ENCODE data around the gene GRIA4. TPM values are rescaled to one million over a fixed set of nuclear protein-coding genes. Genes with fewer than 3 reads are reported as not detected.

GRIA4 gene
- 0.13 TPM for polyA plus RNA-seq (2013, experiment 1 of 2; ENCODE audit: insufficient read length)
- polyA plus RNA-seq (2013, experiment 2 of 2; ENCODE audit: insufficient read length) = 0.12 TPM

DNA sequence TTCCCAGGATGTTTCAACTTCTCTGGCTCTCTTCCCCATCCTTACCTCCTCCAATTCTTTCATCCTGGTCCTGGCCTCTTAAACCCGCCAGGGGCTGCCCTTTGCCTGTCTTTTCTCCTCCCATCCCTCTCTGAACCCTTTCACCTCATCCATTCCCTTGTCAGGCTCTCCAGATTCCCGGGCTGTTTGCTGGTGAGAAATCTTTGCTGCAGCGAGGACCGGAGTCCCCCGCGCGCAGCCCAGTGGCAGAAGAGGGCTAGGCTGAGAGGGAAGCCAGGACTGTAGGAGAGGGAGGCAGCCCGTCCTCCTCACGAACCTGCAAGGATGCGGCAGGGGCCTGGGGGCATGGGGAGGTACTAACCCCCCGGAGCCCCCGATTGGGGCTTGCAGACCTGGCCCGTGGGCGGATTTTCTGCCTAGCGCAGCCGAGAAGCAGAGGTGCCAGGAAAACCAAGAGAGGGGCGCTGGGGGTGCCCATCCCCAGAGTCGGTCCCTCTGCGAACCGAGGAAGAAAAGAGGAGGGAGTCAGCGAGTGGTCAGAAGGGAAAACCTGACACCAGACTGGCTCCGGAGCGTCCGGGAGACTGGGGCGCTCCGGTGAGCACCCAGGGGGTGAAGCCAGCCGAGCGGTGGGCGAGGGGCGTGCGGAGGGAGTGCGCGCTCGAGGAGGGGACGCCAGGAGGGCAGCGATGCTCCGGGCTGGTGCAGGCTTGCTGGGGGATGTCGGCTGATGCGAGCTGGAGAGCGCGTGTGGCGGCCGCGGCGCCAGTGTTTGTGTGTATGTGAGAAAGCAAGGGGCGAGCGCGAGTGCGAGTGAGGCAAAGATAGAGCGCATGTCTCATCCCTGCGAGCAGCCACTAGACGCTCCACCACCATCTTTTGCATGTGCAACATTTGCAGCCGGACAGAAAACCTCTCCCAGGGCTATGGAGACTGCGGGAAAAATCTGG is at the start of gene GRIA4:
Gene GRIA4 (plus strand): TSS at position 242 of the 950 bp plus-strand sequence. CDS start 925 bp downstream, outside the sequence.
- DNase-seq = peak; percentile 67

DNA sequence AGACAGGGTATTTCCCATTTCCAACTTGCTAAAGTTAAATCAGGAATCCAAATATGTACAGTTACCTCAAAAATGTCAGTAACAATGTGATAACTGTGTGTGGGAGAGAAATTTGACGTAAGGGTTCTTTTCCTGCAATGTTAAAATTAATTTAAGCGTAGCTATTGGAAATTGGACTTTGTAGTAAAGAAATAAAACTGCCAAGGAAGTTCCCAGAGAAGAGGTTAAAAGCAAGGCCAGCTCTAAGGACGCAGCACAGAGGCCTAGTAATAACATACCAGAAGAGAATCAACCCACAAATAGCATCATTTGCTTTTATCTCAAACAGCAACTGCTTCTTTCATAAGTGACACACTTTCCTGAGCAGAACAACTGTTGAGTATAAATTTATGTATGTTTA is 36.8 kb upstream of the GRIA4 start:
- DNase-seq = no peak

DNA sequence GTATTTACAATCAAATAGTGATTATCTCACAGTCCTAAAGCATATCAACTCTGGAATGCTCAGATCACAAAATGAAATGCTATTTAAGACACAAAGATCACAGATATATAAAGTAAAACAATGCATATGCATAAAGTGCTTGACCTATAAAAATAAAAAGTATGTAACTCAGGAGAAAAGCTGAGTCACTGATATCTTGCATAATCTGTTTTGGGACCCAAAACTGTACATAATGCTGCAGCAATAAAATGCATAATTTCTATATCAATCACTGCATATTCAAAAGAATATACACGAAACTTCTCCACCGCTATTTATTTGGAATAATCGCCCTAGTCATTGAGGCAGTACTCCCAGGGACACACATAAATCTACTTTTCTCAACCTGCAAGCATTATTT is 34.9 kb upstream of the GRIA4 start:
- no peak for DNase-seq

DNA sequence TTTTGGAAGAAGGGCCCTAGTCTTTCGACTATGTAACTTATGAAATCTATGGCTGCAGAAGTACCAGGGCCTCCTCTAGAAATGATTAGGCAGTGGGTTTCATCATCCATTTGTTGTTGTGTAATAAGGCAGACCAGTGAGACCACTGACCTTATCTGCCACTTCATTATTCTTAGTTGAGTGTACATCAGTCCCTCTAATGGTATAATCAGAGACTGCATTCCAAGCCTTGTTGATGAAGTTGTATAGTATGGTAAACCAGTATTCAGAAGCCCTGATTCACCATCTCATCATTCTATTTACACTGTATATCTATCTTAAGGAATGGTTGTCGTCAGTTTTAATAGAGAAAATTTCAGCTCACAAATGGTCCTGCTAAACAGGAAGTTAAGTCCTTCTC is 32.2 kb upstream of the GRIA4 start:
- DNase-seq = peak; percentile 6

DNA sequence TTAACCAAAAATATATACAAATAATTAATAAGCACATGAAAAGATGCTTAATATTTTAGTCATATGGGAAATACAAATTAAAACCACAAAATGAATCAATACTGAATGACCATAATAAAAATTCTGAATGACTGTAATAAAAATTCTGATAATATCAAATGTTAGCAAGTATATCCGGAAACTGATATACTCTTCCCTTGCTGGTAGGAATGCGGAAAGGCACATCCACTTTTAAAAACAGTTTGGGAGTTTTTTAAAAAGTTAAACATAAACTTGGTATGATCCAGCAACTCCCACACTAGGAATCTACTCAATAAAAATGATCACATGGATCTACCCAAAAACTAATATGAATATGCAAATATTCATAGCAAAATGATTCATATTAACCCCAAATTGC is 30.8 kb upstream of the GRIA4 start:
- no peak for DNase-seq

DNA sequence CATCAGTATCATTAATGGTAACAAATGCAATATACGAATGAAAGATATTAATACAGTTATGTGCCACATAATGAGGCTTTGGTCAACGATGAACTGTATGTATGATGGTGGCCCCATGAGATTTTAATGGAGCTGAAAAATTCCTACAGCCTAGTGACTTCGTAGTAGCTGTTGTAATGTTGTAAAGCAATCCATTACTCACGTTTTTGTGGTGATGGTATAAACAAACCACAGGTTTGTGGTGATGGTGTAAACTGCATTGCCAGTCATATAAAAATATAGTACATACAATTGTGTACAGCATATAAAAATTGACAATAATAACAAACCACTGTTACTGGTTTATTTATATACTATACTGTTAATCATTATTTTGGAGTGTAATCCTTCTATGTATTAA is 27.4 kb upstream of the GRIA4 start:
- DNase-seq = no peak

DNA sequence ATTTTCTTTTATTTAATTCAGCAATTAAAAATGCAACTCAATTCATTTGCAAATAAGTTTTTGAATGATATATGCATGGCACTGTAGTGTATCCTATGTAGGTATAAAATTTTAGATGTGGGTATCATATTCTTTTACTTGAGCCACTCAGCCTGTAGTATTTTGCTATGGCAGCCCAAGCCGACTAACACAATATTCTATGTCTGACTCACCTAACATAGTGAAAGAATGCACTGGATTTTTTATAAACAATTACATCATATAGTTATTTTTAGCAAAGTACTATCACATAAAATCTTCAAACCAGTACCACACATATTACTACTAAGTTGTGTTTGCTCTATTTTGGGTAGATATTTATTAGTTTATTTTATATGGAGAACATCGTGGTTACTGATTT is 21.9 kb upstream of the GRIA4 start:
- peak; percentile 62 for DNase-seq

DNA sequence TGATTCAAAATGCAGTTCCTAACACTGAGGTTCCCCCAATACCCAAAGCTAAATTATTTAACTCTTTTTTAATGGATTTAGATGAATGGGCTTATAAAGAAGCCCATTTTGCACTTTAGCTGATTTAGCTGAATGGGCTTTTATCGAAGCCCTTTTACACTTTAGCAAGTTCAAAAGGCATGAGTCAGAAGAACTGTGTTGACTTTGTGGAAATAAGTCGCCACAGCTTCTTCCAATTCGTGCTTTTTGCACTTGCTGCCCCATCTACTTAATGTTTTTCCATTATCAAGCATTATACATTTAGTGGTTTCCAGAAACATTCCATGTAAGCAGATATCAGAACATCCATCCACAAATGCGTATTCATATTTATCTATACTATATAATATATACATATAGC is 20.5 kb upstream of the GRIA4 start:
- no peak for DNase-seq

DNA sequence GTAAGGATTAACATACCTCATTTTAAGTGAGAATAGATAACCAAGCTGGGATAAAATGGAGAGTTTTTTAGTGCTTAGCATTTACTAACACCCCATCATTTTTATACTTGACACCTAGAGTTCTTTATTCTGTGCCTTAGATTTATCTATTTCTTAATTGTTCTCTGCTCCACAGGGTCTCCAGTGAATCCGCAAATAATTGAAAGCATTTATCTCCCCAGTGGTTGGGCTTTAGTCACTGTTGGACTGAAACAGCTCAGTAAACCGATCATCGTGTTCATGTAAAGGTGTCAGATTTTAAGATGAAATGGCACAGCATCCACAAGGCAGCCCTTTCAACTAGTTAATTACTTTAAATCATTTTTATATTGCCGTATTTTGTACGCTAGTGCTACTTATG is 17.8 kb upstream of the GRIA4 start:
- DNase-seq = no peak

DNA sequence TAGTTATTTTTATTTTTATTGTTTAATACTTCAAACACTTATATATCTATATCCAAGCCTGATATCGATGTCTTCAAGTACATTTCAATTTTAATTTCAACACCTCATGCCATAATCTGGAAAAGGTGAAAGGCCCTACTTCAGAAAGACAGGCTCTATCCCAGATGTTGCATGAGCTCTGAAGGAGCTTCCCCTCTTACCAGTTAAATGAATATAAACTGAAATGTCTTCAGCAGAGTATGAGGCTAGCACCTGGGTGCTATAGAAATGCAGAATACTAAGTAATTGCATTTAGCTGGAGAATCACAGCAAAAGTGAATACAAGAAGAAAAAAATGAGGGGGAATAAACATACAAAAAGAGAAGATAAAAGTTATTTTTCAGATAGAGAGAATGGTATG is 11.5 kb upstream of the GRIA4 start:
- no peak for DNase-seq

DNA sequence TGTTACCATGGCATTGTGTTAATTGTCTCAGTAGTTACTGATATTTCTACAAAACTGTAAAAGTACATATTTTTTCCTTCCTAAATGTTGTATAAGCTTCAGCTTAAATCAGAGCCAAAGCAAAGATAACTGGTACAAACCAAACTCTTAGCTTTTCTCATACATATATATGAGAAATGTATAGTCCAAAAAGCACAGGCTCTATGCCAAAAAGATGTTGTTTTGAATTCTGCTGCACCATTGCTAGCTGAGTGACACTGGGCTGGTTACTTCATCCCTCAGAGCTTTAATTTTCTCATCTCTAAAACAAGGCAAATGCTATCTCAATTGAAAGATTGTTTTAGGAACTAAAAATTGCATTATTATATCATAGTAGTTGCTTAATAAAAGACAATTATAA is 6.7 kb upstream of the GRIA4 start:
- no peak for DNase-seq

DNA sequence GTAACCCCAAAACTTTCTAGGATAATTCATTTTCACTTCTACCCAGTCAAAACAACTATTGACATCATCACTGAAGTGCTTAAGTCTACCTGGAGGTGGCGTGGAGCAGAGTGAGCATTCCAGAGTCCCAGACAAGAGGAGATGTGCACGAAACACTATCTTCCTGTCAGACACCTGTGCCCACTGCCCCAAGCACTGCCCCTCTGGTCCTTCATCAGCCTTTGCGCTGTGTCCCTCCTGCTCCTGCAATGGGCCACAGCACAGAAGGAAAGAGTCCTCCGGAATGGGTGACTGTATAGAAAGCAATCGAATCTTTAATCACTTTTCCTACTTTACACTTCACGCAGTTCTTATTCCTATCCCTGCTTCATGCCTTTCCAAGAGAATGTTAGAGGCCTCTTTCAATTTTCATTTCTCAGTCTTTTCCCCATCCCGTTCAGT is 512 bp upstream of the GRIA4 start:
- peak; percentile 8 for DNase-seq

DNA sequence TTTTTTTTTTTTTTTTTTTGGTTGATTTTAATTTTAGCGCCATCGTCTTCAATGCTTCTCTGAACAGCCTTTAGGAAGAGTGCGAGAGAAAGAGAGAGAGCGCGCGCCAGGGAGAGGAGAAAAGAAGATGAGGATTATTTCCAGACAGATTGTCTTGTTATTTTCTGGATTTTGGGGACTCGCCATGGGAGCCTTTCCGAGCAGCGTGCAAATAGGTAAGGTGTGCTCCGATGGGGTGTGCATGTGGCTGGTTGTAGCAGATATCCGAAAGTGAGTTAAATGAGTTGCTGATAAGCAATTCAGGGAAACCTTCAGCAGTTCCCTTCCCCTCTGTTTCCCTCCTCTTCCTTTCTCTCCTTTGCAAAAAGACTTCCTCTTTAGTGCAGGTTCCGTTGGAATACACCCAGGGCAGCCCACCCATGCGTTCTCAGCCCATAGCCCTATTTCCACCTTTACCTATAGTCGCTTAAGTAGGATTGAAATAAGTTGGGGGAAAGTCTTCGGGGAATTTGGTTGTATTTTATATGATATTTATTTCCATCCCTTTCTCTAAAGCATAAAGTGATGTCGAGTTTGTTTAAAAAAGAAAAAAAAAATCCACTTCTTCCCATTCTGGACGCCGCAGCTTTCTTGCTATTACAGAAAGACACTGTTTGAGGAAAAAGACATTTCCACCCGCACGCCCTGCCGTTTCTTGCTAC is 1.1 kb downstream of the GRIA4 start:
- no peak for DNase-seq

DNA sequence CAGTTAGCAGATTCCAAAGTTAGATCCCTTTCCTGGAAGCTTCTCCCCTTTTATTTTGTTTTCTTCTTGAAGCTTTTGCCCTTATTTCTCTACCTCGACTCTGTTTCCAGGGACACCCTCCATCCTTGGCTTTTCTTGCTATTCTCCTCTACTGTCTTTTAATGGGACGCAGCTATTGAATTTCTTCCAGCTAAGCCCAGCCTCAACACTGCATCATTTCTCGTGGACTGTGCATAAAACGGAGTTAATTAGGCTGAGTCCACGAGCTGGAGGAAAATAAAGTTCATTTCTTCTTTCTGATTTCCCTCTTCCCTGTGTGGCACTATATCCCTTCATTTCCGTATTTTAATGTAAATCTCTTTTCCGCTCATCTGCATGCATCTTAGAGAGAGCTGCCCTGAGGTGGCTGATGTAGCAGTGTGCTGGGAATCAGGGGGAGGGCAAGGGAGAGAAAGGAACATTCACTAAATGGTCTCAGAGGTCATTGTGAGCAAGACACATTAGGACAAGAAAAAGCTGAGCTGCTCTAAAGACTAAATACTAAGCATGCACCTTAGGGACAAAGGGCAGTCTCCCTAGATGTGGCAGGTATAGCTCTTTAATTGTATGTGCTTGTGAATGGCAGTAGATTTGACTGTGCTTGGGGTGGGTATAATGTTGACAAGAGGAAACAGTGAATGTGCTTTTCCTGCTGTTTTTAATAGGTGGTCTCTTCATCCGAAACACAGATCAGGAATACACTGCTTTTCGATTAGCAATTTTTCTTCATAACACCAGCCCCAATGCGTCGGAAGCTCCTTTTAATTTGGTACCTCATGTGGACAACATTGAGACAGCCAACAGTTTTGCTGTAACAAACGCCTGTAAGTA is 1.9 kb downstream of the GRIA4 start:
- no peak for DNase-seq

DNA sequence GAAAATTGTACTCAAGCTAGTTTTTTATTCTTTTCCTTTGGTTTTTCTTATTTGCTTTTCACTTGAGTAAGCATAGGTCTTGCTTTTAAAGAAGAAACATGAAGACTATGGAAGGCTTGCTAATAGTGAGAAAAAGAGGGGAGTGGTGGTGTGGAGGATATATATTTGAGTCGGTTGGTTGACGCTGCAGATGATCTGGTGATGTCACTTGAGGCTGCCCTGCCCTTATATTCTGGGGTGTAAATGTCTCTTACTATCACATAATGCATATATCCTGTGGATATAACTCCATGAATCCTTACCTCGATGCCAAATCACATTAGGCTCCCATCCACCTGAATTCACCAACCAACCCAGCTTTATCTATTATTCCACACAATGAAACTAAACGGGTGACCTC is 2.9 kb downstream of the GRIA4 start:
- no peak for DNase-seq

DNA sequence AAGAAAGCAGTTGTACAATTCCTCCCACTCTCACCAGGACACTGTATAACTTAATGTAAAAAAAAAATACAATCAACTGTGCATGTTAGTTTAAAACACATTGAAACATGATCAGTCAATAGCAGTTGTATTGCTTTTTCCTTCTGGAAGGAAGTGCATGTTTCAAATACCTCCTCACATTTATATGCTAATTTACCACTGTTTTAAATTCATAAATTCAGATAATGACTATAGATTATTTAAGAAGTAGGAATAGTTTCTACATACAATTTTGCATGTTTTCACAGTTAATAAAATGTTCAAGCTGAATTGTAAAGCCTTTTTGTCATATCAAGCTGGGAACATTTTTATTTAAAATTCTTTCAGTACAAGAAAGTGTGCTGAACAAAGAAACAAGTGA is 3.3 kb downstream of the GRIA4 start:
- DNase-seq = no peak

DNA sequence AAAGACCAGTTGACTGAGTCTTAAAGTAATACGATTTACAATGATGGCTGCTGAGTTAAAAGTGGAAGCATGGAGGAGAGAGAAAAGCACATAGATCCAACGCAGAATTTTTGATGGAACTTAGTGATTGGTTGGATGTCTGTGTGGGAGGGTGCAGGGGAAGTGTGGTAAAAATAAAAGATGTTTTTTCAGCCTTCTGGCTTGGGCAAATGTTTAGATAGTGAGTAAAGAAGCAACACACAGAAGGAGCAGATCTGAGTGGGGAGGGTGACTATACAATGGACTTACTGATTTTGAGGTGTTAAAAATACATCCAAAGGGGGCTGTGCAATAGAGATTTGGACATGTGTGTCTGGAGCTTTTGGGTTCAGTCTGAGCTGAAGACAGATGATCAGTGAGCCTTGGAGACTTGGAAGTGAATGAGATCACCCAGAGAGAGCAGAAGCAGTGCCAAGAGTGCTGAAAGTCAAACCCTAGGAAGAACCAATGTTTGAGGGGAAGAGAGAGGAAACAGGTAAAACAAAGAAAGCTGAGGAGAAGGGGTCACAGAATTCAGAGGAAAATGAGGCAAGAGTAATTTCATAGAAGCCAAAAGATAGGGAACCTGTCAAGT is 8.6 kb downstream of the GRIA4 start:
- no peak for DNase-seq

DNA sequence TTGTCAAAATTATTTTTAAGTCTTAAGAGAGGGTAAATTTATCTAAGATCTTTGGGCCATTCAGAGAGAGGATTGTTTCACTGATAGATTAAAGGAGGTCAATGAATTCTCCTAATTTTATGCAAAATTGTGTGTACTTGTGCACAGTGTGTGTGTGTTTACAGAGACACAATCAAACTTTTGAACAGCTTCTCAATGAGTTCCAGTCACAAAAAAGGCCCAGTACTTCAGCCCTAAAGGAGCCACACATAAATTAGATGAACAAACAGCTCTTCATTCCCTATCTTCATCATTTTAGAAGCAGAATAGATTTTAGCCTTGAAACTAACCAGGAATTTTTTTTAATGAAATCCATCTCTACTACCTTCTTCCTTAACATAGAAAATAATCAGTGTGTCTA is 9.7 kb downstream of the GRIA4 start:
- no peak for DNase-seq

DNA sequence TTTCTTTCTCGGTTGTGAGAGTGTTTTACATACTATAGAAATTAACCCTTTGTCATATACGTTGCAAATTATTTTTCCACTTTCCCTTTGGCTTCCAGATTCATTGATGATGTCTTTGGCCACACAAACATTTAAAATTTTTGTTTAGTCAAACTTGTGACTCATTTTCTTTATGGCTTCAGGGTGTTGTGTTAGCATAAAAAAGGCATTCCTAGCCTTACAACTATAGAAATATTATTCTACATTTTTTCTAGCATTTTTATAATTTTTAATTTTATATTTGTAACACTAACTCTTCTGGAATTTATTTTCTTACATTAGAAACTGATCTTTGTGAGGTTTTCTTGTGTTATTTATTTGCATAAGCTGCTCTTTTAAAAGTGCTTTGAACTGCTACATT is 12.1 kb downstream of the GRIA4 start:
- DNase-seq = no peak

DNA sequence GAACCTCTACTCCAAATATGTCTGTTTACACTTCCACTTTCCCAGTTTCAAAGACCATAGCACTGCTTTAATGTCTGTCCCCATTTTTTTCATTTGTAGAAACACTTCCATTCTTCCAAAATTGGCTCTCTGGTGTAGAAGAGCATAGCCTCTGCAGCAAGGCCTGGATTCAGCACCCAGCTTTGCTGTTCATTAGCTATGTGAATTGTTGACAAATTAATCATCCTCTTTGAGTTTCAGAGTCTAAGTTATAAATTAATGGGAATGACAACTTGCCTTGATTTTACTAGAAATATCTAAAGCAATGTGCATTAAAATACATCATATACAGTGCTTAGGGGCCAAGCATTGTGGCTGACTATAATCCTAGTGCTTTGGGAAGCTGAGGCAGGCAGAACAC is 22.4 kb downstream of the GRIA4 start:
- no peak for DNase-seq

DNA sequence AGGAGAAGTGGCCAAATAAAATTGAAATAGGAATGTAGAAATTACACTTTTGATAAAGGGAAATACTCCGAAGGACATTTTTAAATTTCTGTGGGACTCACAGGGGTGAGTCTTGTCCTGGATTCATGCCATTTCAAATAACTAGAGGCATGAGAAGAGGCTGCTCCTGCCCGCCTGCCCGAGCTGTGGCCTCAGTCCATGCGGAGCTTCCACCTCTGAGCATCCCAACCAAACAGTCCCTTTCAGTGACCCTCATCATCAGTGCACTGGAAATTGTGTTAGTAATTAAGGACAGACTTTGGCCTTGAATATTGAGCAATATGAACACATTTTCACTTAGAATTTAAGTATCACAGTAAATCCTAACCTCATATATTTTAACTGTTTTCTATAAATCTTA is 25.6 kb downstream of the GRIA4 start:
- no peak for DNase-seq

DNA sequence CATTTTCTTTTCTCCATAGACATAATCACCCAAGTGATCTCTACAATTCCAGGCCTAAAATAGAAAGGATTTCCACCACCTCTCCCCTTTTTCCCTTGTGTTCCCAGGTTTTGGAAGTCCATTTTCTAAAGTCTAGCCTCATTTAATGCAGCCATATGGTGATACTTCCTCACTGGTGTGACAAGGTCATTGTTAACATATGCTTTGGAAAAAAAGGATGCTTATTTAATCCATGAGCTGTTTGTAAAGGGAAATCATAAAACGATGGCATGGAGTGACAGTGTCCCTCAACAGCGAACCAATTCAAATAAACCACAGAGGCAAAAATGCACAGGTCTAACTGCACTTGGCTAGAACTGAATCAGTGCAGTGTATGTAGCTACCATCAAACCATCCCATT is 26.6 kb downstream of the GRIA4 start:
- DNase-seq = no peak
